Adrenal gland (tissue), 12 donors: ENCODE data around the gene PTPN22. TPM values are rescaled to one million over a fixed set of nuclear protein-coding genes. Genes with fewer than 3 reads are reported as not detected.
A peak's percentile ranks its signal among the peaks of the same experiment; 100 is the strongest.

Experiments used
- DNase-seq, 7 donors: peaks; one replicate each; pipeline ENCODE4 v3.0.0-alpha.2; 2019 to 2020
- H3K27ac ChIP-seq, 5 donors: fragments of 200-600 bp; sonication (generic) in 4 of 5; 1 replicate in 3 of 5; 2 replicates in 2 of 5; pipeline versions ENCODE4 v1.5.1 to v1.8.0; 2016 to 2020; ENCODE audit warnings: mild to moderate bottlenecking in 1 of 5
- H3K27me3 ChIP-seq: fragments of 200-600 bp; 2 replicates; pipeline ENCODE4 v1.8.0; 2021
- H3K36me3 ChIP-seq, 2 donors: fragments of 200-600 bp; replicated peaks in 1 of 2; 1 replicate in 1 of 2; 2 replicates in 1 of 2; pipeline versions ENCODE4 v1.5.1 to v1.8.0; 2018 to 2022
- H3K4me1 ChIP-seq, 2 donors: fragments of 200-600 bp; replicated peaks in 1 of 2; 1 replicate in 1 of 2; 2 replicates in 1 of 2; pipeline versions ENCODE4 v1.5.1 to v1.8.0; 2018 to 2021
- H3K4me3 ChIP-seq, 4 donors: fragments of 200-600 bp; sonication (generic) in 3 of 4; one replicate each; pipeline ENCODE4 v1.5.1; 2016 to 2018
- H3K9me3 ChIP-seq, 3 donors: fragments of 200-600 bp; sonication (generic) in 1 of 3; replicated peaks in 1 of 3; 1 replicate in 2 of 3; 2 replicates in 1 of 3; pipeline versions ENCODE4 v1.5.1 to v1.8.0; 2016 to 2021
- POLR2A ChIP-seq, 2 donors: fragments of 450-650 bp; IDR thresholded peaks; one replicate each; pipeline ENCODE4 v1.6.1; 2017; ENCODE audit warnings: antibody characterized with exemption in 2 of 2, mild to moderate bottlenecking in 2 of 2, moderate library complexity in 1 of 2
- WGBS, 4 donors: extraction: QIAGEN DNeasy Blood & Tissue Kit in 2 of 4; methylation state at CpG; one replicate each; pipeline versions ENCODE4 v1.1.5 to v1.1.7; 2013 to 2017; 5-methylcytosine and 5-hydroxymethylcytosine counted together
- intact Hi-C, 2 donors: fragments of 100-400 bp; cut with DNase I; formaldehyde crosslinking; loops; one replicate each; pipeline versions ENCODE4 v1.14.1 to v1.15.0; 2022 to 2023
- polyA plus RNA-seq, 3 donors: library from polyadenylated mRNA; stranded (reverse); fragments of 200-250 nt in 2 of 3; fragments of 350-450 nt in 1 of 3; fragmentation: Illumina TruSeq in 1 of 3; extraction: RNeasy Lipid Tissue Mini Kit (QIAGEN cat#74804) in 1 of 3; gene quantifications; one replicate each; pipeline ENCODE4 v1.2.3, GENCODE V29; 2013 to 2014
- total RNA-seq, 9 donors: library from RNA; depleted of rRNA in 4 of 9; stranded (reverse); fragments of >200 nt in 4 of 9; fragments of 120-200 nt in 1 of 9; fragmentation: NEBNext Ultra II Directional in 1 of 9; extraction: Animal tissue kit (Norgen Biotek cat#: 25700) in 1 of 9; gene quantifications; one replicate each; pipeline versions ENCODE4 v1.1.0 to v1.2.4, GENCODE V29; 2013 to 2023
- TF ChIP-seq, protein P1 (sequence below), 6 experiments: fragments of 450-650 bp in 4 of 6; fragments of 200-600 bp in 2 of 6; sonication (generic) in 1 of 6; IDR thresholded peaks; 1 replicate in 5 of 6; 2 replicates in 1 of 6; pipeline versions ENCODE4 v1.5.1 to v1.8.0; 2016 to 2021; ENCODE audit warnings: antibody characterized with exemption in 6 of 6, mild to moderate bottlenecking in 2 of 6, moderate library complexity in 1 of 6
- donor health status: healthy with polysubstance abuse.
- donor health status: Bipolar disorder and iron deficiency.
- donor health status: DM: yes; HTN: yes; CAD: no.
- donor health status: DM: no; HTN: no; CAD: no.
- donor health status: DM: no; HTN: no; CAD: no.
- donor health status: DM: yes; HTN: yes; CAD: no.

Gene PTPN22
- total and polyA plus RNA-seq, 12 donors = 0.28 to 6.2 (median 2.7) TPM

GRCh38 chr1:113787663-113788062 lies 83.8 kb downstream of the PTPN22 start:
- Histone ChIP-seq H3K27ac (no peak overlapping the region), H3K27me3 (no peaks in the 10 kb centered on the region), H3K4me1 (peaks cover 12 to 41% of the 10 kb centered on the region in 2 donors), H3K9me3 (no peaks in the 10 kb centered on the region), H3K4me3 (no peak overlapping the region), H3K36me3 (no peaks in the 10 kb centered on the region)
- WGBS, 4 donors = 89 to 97% (median 96%) methylated on average over 3 of the region's 3 CpGs
- DNase-seq = no peak
- TF ChIP-seq, protein P1, sequence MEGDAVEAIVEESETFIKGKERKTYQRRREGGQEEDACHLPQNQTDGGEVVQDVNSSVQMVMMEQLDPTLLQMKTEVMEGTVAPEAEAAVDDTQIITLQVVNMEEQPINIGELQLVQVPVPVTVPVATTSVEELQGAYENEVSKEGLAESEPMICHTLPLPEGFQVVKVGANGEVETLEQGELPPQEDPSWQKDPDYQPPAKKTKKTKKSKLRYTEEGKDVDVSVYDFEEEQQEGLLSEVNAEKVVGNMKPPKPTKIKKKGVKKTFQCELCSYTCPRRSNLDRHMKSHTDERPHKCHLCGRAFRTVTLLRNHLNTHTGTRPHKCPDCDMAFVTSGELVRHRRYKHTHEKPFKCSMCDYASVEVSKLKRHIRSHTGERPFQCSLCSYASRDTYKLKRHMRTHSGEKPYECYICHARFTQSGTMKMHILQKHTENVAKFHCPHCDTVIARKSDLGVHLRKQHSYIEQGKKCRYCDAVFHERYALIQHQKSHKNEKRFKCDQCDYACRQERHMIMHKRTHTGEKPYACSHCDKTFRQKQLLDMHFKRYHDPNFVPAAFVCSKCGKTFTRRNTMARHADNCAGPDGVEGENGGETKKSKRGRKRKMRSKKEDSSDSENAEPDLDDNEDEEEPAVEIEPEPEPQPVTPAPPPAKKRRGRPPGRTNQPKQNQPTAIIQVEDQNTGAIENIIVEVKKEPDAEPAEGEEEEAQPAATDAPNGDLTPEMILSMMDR (IDR thresholded peaks at IDR 0.05) = no peak
- intact Hi-C loops = no loop called here

DNA sequence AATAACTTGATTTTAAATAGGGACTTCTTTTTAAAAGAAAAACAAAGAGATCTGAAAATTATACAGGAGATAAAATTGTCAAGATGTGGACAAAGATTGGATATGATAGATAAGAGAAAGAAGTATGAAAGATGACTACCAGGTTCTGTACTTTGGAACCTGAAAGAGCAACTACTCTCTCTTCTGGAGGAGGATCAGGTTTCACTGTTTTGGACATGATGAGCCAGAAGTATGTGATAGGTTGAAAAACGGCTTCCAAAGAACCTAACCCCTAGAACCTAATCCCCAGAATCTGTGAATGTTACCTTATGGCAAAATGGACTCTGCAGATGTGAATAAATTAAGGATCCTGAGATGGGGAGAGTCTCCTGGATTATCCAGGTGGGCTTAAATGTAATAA lies 85.4 kb downstream of the PTPN22 start:
- intact Hi-C loops = no loop called here
- no peak for DNase-seq
- H3K36me3 ChIP-seq = no peaks in the 10 kb centered on the region
- no peak overlapping the region for H3K4me3 ChIP-seq
- no peaks in the 10 kb centered on the region for H3K9me3 ChIP-seq
- 42 to 69% (median 50%) methylated on average over 1 of the region's 1 CpG for WGBS, 4 donors
- no peaks in the 10 kb centered on the region for H3K27me3 ChIP-seq
- TF ChIP-seq POLR2A (IDR thresholded peaks at IDR 0.05) = no peak
- TF ChIP-seq, protein P1 (IDR thresholded peaks at IDR 0.05) = no peak
- peaks cover 12 to 52% of the 10 kb centered on the region in 2 donors for H3K4me1 ChIP-seq
- H3K27ac ChIP-seq = no peak overlapping the region

DNA sequence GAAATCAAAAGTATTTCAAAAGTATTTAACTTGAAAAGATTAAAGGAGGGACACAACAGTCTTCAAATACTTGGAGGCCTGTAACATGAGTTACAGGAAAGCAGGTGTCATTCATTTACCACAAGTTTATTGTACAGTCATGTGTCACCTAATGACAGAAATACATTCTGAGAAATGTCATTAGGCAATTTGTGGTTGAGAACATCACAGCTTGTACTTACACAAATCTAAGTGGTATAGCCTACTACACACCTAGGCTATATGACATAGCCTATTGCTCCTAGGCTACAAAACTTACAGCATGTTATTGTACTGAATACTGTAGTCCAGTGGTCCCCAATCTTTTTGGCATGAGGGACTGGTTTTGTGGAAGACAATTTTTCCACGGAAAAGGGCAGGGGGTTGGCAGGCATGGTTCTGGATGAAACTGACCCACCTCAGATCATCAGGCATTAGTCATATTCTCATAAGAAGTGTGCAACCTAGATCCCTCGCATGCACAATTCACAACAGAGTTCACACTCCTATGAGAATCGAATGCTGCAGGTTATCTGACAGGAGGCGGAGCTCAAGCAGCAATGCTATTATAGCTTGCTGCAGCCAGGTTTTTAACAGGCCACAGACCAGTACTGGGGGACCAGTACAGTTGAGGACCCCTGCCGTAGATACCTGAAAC lies 87.3 kb downstream of the PTPN22 start:
- peaks cover 12 to 58% of the 10 kb centered on the region in 2 donors for H3K4me1 ChIP-seq
- 69 to 94% (median 82%) methylated on average over 5 of the region's 5 CpGs for WGBS, 4 donors
- no peaks in the 10 kb centered on the region for H3K36me3 ChIP-seq

GRCh38 chr1:113783254-113784103 lies 88.0 kb downstream of the PTPN22 start:
- intact Hi-C loops = no loop called here
- no peaks in the 10 kb centered on the region for H3K27me3 ChIP-seq
- DNase-seq = peak; percentile 39 to 71 (median 49)
- H3K4me3 ChIP-seq = no peak overlapping the region
- WGBS, 4 donors = 26 to 30% (median 29%) methylated on average over 4 of the region's 4 CpGs
- H3K9me3 ChIP-seq = no peaks in the 10 kb centered on the region
- peak overlapping the region in 3 of 5 donors; percentile 29 to 48 (median 36) for H3K27ac ChIP-seq
- no peaks in the 10 kb centered on the region for H3K36me3 ChIP-seq
- no peak for TF ChIP-seq POLR2A (IDR thresholded peaks at IDR 0.05)
- TF ChIP-seq, protein P1 (IDR thresholded peaks at IDR 0.05) = no peak
- peaks cover 12 to 58% of the 10 kb centered on the region in 2 donors for H3K4me1 ChIP-seq

More for the DNA sequence above, 87.3 kb downstream of the PTPN22 start:
- no peak for DNase-seq
- H3K27ac ChIP-seq = peak overlapping the region in 3 of 5 donors; percentile 29 to 48 (median 36)
- no peaks in the 10 kb centered on the region for H3K9me3 ChIP-seq
- intact Hi-C loops = no loop called here
- H3K4me3 ChIP-seq = no peak overlapping the region
- TF ChIP-seq, protein P1 (IDR thresholded peaks at IDR 0.05) = no peak
- no peak for TF ChIP-seq POLR2A (IDR thresholded peaks at IDR 0.05)
- H3K27me3 ChIP-seq = no peaks in the 10 kb centered on the region
